Peyer's patch (tissue), 4 donors: ENCODE results near the gene TMEM209. TPM values are rescaled to one million over a fixed set of nuclear protein-coding genes. Genes with fewer than 3 reads are reported as not detected.

Source experiments
- DNase-seq, 3 donors: peaks; one replicate each; pipeline ENCODE4 v3.0.0-alpha.2; 2017 to 2019
- H3K27ac ChIP-seq, 4 donors: fragments of 200-600 bp; sonication (generic); one replicate each; pipeline ENCODE4 v1.5.1; 2016 to 2019
- H3K27me3 ChIP-seq, 2 donors: fragments of 200-600 bp; sonication (generic); one replicate each; pipeline ENCODE4 v1.5.1; 2019
- H3K36me3 ChIP-seq, 3 donors: fragments of 200-600 bp; sonication (generic); one replicate each; pipeline ENCODE4 v1.5.1; 2016 to 2019
- H3K4me1 ChIP-seq, 4 donors: fragments of 200-600 bp; sonication (generic); one replicate each; pipeline ENCODE4 v1.5.1; 2016 to 2019
- H3K4me3 ChIP-seq, 4 donors: fragments of 200-600 bp; sonication (generic); 1 replicate in 3 of 4; 2 replicates in 1 of 4; pipeline ENCODE4 v1.5.1; 2016 to 2019; ENCODE audit warnings: mild to moderate bottlenecking in 1 of 4
- H3K9me3 ChIP-seq, 4 donors: fragments of 200-600 bp; sonication (generic); one replicate each; pipeline ENCODE4 v1.5.1; 2016 to 2019; ENCODE audit warnings: mild to moderate bottlenecking in 1 of 4
- CTCF ChIP-seq, 6 experiments: fragments of 450-650 bp in 4 of 6; fragments of 200-600 bp in 2 of 6; sonication (generic) in 1 of 6; IDR thresholded peaks; one replicate each; pipeline ENCODE4 v1.5.1; 2017 to 2019; ENCODE audit warnings: antibody characterized with exemption in 6 of 6, mild to moderate bottlenecking in 3 of 6, moderate library complexity in 1 of 6
- POLR2A ChIP-seq, 2 donors: fragments of 450-650 bp; IDR thresholded peaks; one replicate each; pipeline ENCODE4 v1.5.1; 2017; ENCODE audit warnings: antibody characterized with exemption in 2 of 2, mild to moderate bottlenecking in 2 of 2, moderate library complexity in 2 of 2
- total RNA-seq, 4 donors: library from RNA; depleted of rRNA; stranded (reverse); fragments of >200 nt; gene quantifications; one replicate each; pipeline ENCODE4 v1.1.0, GENCODE V29; 2016

TMEM209 gene
- total RNA-seq, 4 donors from 2014 or later: 11.6 to 17.2 (median 15.4) TPM

GRCh38 chr7:130156140-130156539, 49.1 kb downstream of the TMEM209 start:
- peaks cover 0 to 17% (median 0%) of the 10 kb centered on the region in 3 donors for H3K36me3 ChIP-seq
- no peak overlapping the region for H3K4me3 ChIP-seq
- no peak for DNase-seq
- peaks cover 0 to 14% (median 0%) of the 10 kb centered on the region in 4 donors for H3K9me3 ChIP-seq
- no peaks in the 10 kb centered on the region for H3K27me3 ChIP-seq
- H3K27ac ChIP-seq: no peak overlapping the region
- TF ChIP-seq POLR2A (IDR thresholded peaks at IDR 0.05) (no peak), CTCF (IDR thresholded peaks at IDR 0.05) (no peak)
- H3K4me1 ChIP-seq: peaks cover 0 to 18% (median 0%) of the 10 kb centered on the region in 4 donors

GRCh38 chr7:130154501-130155317, 50.5 kb downstream of the TMEM209 start:
- Histone ChIP-seq H3K27ac (no peak overlapping the region), H3K4me3 (no peak overlapping the region), H3K27me3 (no peaks in the 10 kb centered on the region), H3K9me3 (peaks cover 0 to 14% (median 0%) of the 10 kb centered on the region in 4 donors), H3K4me1 (peaks cover 0 to 18% (median 0%) of the 10 kb centered on the region in 4 donors), H3K36me3 (peaks cover 0 to 2% (median 0%) of the 10 kb centered on the region in 3 donors)
- TF ChIP-seq POLR2A (IDR thresholded peaks at IDR 0.05) (no peak), CTCF (IDR thresholded peaks at IDR 0.05) (no peak)
- peak in 2 of 3 donors; percentile 14 to 60 for DNase-seq

GRCh38 chr7:130154131-130154500, 51.1 kb downstream of the TMEM209 start:
- H3K4me1 ChIP-seq: peaks cover 0 to 18% (median 0%) of the 10 kb centered on the region in 4 donors
- DNase-seq: peak in 2 of 3 donors; percentile 16 to 64
- no peak overlapping the region for H3K4me3 ChIP-seq
- TF ChIP-seq CTCF (IDR thresholded peaks at IDR 0.05): peak in 1 of 6 experiments; percentile 10
- no peak for TF ChIP-seq POLR2A (IDR thresholded peaks at IDR 0.05)
- no peaks in the 10 kb centered on the region for H3K27me3 ChIP-seq
- no peaks in the 10 kb centered on the region for H3K36me3 ChIP-seq
- H3K9me3 ChIP-seq: peaks cover 0 to 14% (median 0%) of the 10 kb centered on the region in 4 donors
- H3K27ac ChIP-seq: no peak overlapping the region

GRCh38 chr7:130153211-130153908, 51.8 kb downstream of the TMEM209 start:
- peaks cover 0 to 18% (median 0%) of the 10 kb centered on the region in 4 donors for H3K4me1 ChIP-seq
- no peak overlapping the region for H3K27ac ChIP-seq
- no peaks in the 10 kb centered on the region for H3K36me3 ChIP-seq
- no peak overlapping the region for H3K4me3 ChIP-seq
- TF ChIP-seq POLR2A (IDR thresholded peaks at IDR 0.05) (no peak), CTCF (IDR thresholded peaks at IDR 0.05) (no peak)
- peaks cover 0 to 14% (median 0%) of the 10 kb centered on the region in 4 donors for H3K9me3 ChIP-seq
- DNase-seq: peak in 1 of 3 donors; percentile 12
- H3K27me3 ChIP-seq: no peaks in the 10 kb centered on the region

- TF ChIP-seq POLR2A (IDR thresholded peaks at IDR 0.05) (no peak), CTCF (IDR thresholded peaks at IDR 0.05) (no peak)
- no peak overlapping the region for H3K27ac ChIP-seq
- H3K27me3 ChIP-seq: no peaks in the 10 kb centered on the region
- peak in 1 of 3 donors; percentile 14 for DNase-seq
- peaks cover 0 to 18% (median 0%) of the 10 kb centered on the region in 4 donors for H3K4me1 ChIP-seq
- H3K36me3 ChIP-seq: no peaks in the 10 kb centered on the region
- peaks cover 0 to 14% (median 0%) of the 10 kb centered on the region in 4 donors for H3K9me3 ChIP-seq
- no peak overlapping the region for H3K4me3 ChIP-seq
Observed at GRCh38 chr7:130152493-130153210, 52.6 kb downstream of the TMEM209 start.
